ENCODE results near the gene PBX1.

Gene PBX1

GRCh38 chr1:164748253-164748899 is 189.4 kb downstream of the PBX1 start:
- peak; percentile 97 for DNase-seq (ENCODE audit: extremely low read depth, low read depth)

DNA sequence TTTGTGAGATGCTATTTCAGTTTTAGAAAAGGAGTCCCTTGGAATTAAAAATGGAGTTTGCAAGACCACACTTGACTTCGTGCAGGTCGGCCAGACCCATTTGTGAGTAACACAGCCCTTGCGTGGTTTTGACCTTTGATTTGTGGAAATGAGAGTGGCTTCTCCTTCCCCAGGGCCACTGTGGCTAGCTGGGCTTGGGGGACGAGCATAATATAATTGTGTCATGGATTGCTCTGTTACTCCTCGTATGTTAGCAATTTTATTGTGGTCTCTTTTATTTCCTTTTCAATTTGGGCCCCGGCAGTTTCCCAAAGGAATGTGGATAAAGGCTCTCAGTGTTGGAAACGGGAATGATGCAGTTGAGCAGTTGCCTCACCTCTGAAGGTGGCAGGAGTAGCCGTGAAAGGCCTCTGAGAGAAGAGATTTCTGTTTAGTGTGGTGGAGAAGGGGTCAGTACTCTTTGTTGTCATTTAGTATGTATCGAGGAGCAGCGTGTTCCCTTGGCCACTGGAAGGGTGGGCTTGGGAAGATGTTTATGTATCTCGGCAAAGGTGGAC is 194.6 kb downstream of the PBX1 start:
- DNase-seq (ENCODE audit: extremely low read depth, low read depth): no peak
- TF ChIP-seq, protein P1, sequence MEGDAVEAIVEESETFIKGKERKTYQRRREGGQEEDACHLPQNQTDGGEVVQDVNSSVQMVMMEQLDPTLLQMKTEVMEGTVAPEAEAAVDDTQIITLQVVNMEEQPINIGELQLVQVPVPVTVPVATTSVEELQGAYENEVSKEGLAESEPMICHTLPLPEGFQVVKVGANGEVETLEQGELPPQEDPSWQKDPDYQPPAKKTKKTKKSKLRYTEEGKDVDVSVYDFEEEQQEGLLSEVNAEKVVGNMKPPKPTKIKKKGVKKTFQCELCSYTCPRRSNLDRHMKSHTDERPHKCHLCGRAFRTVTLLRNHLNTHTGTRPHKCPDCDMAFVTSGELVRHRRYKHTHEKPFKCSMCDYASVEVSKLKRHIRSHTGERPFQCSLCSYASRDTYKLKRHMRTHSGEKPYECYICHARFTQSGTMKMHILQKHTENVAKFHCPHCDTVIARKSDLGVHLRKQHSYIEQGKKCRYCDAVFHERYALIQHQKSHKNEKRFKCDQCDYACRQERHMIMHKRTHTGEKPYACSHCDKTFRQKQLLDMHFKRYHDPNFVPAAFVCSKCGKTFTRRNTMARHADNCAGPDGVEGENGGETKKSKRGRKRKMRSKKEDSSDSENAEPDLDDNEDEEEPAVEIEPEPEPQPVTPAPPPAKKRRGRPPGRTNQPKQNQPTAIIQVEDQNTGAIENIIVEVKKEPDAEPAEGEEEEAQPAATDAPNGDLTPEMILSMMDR (IDR thresholded peaks at IDR 0.05; ENCODE audit: low read depth, low read length): no peak

More at GRCh38 chr1:164748253-164748899, 189.4 kb downstream of the PBX1 start:
- TF ChIP-seq, protein P1 (IDR thresholded peaks at IDR 0.05; ENCODE audit: low read depth, low read length): no peak

DNA sequence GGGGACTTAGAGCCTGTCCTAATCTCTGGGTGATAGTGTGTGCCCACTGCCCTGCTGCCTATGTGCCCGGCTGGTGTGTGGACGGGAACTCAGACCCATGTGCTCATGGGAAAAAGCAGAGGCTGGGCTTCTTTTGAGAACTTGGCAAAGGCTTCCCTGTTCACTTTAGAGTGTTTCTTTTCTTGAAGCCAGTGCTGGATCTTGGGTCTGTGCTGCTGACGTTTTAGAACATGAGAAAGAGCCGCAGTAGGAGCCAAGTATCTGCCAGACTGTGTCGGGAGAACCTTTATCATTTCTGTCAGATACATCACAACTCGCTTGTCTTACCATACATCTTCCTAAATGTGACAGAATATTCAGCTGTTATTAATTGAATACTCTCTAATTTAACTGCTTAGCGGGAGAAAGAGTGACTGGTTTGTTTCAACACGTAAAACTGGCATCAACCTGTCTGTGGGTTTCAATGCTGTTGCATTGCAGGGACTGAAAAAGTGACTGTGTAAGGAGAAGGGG is 195.2 kb downstream of the PBX1 start:
- TF ChIP-seq, protein P1 (IDR thresholded peaks at IDR 0.05; ENCODE audit: low read depth, low read length): no peak
- DNase-seq (ENCODE audit: extremely low read depth, low read depth): peak; percentile 40

- no peak for DNase-seq (ENCODE audit: extremely low read depth, low read depth)
- TF ChIP-seq, protein P1 (IDR thresholded peaks at IDR 0.05; ENCODE audit: low read depth, low read length): no peak
These were observed 196.7 kb downstream of the PBX1 start for GRCh38 chr1:164755690-164756089.

DNA sequence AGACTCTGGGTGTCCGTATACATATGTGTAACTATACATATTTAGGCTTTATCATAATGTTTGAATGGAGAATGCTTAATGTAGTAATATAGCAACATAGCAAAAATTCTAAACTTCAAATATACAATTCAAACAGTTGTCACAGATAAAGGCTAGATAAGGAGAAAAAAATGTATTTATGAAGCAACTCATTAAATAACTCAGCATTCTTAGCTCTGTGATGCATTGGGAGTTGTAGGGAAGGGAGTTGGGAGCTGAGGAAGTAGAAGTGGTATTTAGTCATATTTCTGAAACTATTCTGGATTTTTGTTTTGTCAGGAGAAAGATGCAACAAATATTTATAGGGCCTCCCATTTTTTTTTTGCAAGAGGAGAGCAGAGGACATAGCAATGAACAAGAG is 197.8 kb downstream of the PBX1 start:
- TF ChIP-seq, protein P1 (IDR thresholded peaks at IDR 0.05; ENCODE audit: low read depth, low read length): no peak
- no peak for DNase-seq (ENCODE audit: extremely low read depth, low read depth)

- no peak for DNase-seq (ENCODE audit: extremely low read depth, low read depth)
- TF ChIP-seq, protein P1 (IDR thresholded peaks at IDR 0.05; ENCODE audit: low read depth, low read length): no peak
These were observed 198.6 kb downstream of the PBX1 start for GRCh38 chr1:164757625-164758024.

DNA sequence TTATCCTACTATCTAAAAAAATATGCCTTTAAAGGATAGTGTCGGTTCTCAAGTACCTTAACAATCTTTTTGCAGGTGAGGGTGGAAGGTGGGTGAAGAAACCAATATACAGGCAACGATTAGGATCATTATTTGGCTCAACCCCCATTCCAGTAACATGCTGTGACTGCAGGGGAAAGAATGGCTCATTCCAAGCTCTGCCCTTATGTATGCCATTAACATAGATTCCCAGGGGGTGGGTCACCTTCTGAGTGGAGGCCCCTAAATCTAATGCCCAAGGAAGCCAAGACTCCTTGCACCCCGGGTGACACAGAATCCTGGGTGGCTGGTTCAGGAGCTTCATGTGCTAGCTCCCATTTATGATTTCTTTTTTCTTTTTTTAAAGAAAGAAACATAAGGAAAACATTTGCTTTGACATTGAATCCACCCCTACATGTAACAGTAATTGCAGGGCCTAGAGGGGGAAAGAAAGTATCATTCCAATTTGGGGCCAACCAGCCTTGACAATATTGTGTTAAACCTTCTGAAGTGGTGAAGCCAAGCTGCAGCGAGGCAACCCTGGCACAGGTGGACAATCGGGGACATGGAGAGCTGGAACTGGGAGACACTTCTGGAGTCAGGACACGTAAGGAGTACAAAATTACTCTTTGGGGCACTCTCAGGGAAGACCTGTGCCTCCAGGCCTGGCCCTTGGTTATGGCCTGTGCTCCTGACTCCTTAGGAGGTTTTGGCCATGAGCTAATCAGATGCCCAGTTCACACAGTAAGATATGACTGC is 200.3 kb downstream of the PBX1 start:
- DNase-seq (ENCODE audit: extremely low read depth, low read depth): no peak
- TF ChIP-seq, protein P1 (IDR thresholded peaks at IDR 0.05; ENCODE audit: low read depth, low read length): no peak

Measured in AG09319 (cell line).